ENCODE measurements around the gene UMAD1. TPM values are rescaled to one million over a fixed set of nuclear protein-coding genes. Genes with fewer than 3 reads are reported as not detected.

UMAD1 gene
- total and polyA plus RNA-seq, 12 donors = 3.5 to 24.7 (median 17.0) TPM

DNA sequence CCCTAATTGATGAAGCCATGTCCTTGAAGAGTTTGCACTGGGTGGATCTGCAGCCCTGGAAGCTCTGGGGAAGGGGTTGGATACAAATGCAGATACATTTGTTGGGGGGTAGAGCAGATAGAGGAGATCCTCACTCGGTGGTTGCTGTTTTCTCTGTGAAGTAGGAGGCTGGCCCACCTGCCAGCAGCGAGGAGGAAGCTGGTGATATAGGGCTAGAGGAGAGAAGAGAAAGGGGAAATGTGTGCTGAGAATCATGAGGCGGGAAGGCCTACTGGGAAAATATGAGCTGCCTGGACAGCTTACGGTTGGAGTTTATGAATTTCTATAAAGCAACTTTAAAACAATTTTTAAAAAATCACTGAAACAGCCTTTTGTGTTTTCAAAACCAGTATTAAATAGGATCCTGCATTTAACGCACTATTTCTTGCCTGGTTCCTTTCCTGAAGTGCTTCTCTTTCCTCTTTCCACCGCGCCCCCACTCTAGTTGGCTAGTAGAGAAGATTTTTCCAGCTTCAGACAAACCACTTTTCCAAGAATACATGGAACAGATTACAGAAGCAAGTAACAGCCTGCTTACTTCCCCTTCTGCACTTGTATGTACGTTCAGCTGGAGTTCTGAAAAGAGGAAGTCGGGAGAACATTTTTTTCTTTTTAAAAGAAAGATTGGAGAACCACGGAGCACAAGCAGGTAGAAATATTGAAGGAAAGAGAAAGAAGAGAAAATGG is 227.5 kb downstream of the UMAD1 start:
- WGBS, 2 donors = 62 to 64% methylated on average over 10 of the region's 10 CpGs
- Histone ChIP-seq H3K27ac (peak overlapping the region in 6 of 10 donors; percentile 8 to 74 (median 55)), H3K27me3 (no peaks in the 10 kb centered on the region), H3K4me3 (no peak overlapping the region), H3K36me3 (no peaks in the 10 kb centered on the region), H3K9me3 (no peaks in the 10 kb centered on the region), H3K4me1 (peaks cover 0 to 41% (median 22%) of the 10 kb centered on the region in 9 donors)
- peak in 1 of 2 donors; percentile 27 for DNase-seq
- intact Hi-C loops (cut with DNase I) = loop anchor here in 1 of 10 donors (10.0 kb wide), 1 partner anchor 183 kb away; no protein-coding TSS in a partner anchor
- TF ChIP-seq, protein P1, sequence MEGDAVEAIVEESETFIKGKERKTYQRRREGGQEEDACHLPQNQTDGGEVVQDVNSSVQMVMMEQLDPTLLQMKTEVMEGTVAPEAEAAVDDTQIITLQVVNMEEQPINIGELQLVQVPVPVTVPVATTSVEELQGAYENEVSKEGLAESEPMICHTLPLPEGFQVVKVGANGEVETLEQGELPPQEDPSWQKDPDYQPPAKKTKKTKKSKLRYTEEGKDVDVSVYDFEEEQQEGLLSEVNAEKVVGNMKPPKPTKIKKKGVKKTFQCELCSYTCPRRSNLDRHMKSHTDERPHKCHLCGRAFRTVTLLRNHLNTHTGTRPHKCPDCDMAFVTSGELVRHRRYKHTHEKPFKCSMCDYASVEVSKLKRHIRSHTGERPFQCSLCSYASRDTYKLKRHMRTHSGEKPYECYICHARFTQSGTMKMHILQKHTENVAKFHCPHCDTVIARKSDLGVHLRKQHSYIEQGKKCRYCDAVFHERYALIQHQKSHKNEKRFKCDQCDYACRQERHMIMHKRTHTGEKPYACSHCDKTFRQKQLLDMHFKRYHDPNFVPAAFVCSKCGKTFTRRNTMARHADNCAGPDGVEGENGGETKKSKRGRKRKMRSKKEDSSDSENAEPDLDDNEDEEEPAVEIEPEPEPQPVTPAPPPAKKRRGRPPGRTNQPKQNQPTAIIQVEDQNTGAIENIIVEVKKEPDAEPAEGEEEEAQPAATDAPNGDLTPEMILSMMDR (IDR thresholded peaks at IDR 0.05) = no peak
- peak in 6 of 8 donors; percentile 50 to 82 (median 76) for ATAC-seq

DNA sequence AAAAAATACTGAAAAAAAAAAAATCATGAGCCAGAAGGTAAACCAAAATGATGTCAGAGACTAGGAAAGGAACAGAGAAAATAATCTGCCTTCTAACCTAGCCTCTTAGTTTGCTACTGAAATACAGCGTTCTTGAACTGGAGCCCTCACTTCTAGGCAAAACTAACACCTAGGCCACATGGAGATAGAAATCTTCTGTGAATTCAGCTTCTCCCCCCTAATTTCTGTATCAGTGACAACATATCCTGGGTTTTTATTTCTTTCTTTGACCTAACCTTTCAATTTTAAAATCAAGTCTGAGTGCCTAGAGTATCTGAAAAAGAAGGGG is 228.0 kb downstream of the UMAD1 start:
- intact Hi-C loops (cut with DNase I) = loop anchor here in 1 of 10 donors (10.0 kb wide), 1 partner anchor 184 kb away; no protein-coding TSS in a partner anchor
- DNase-seq (no peak), ATAC-seq (no peak)
- no peaks in the 10 kb centered on the region for H3K36me3 ChIP-seq
- 70 to 88% methylated on average over 1 of the region's 1 CpG for WGBS, 2 donors
- H3K9me3 ChIP-seq = no peaks in the 10 kb centered on the region
- peaks cover 0 to 41% (median 22%) of the 10 kb centered on the region in 9 donors for H3K4me1 ChIP-seq
- TF ChIP-seq, protein P1 (IDR thresholded peaks at IDR 0.05) = no peak
- peak overlapping the region in 6 of 10 donors; percentile 8 to 74 (median 55) for H3K27ac ChIP-seq
- no peaks in the 10 kb centered on the region for H3K27me3 ChIP-seq
- H3K4me3 ChIP-seq = no peak overlapping the region

DNA sequence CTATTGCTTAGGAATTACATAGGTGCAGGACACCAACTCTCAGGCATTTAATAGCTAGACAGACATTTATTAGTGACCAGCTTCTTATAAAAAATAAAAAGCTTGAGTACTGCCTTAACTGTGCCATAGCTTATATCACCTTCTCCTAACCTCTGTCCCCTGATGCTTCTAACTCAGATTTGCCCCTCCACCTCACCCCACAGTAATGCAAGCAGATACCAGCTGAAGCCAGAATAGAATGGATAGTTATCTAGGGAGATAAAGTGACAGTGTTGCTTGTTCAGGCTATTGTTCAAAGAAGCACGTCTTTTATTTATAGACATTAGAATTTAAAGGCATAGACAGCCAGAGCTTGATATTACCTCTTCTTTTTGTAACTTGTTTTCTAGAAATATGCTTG is 228.5 kb downstream of the UMAD1 start:
- no peak overlapping the region for H3K4me3 ChIP-seq
- peak overlapping the region in 5 of 10 donors; percentile 44 to 74 (median 57) for H3K27ac ChIP-seq
- H3K36me3 ChIP-seq = no peaks in the 10 kb centered on the region
- 0 to 13% methylated on average over 1 of the region's 1 CpG for WGBS, 2 donors
- TF ChIP-seq, protein P1 (IDR thresholded peaks at IDR 0.05) = no peak
- intact Hi-C loops (cut with DNase I) = loop anchor here in 1 of 10 donors (10.0 kb wide), 1 partner anchor 184 kb away; no protein-coding TSS in a partner anchor
- peak in 4 of 8 donors; percentile 27 to 80 (median 52) for ATAC-seq
- H3K9me3 ChIP-seq = no peaks in the 10 kb centered on the region
- no peak for DNase-seq
- no peaks in the 10 kb centered on the region for H3K27me3 ChIP-seq
- peaks cover 0 to 41% (median 22%) of the 10 kb centered on the region in 9 donors for H3K4me1 ChIP-seq

DNA sequence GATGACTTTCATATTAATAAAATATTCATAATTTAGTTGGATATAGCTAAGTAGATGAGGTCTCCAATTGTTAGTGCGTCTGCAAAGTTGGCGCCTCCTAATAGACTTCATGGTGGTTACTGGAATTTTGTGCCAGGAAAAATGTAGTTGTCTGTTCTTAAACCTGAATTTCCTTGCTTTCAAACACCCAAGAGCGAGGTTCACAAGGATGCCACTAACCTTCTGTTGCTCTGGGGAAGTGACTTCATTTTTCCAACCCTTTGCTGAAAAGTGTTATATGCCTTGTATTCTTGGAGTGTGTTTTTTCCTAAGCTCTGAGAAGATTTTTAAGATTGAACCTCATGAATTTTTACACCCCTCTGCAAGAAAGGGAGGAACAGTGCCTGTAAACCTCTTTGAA is 229.1 kb downstream of the UMAD1 start:
- H3K36me3 ChIP-seq = no peaks in the 10 kb centered on the region
- intact Hi-C loops (cut with DNase I) = loop anchor here in 1 of 10 donors (10.0 kb wide), 1 partner anchor 185 kb away; no protein-coding TSS in a partner anchor
- peaks cover 0 to 2% (median 0%) of the 10 kb centered on the region in 11 donors for H3K9me3 ChIP-seq
- H3K4me3 ChIP-seq = no peak overlapping the region
- TF ChIP-seq, protein P1 (IDR thresholded peaks at IDR 0.05) = no peak
- H3K27me3 ChIP-seq = no peaks in the 10 kb centered on the region
- H3K4me1 ChIP-seq = peaks cover 0 to 41% (median 22%) of the 10 kb centered on the region in 9 donors
- 92 to 95% methylated on average over 3 of the region's 3 CpGs for WGBS, 2 donors
- no peak for DNase-seq
- ATAC-seq = no peak
- H3K27ac ChIP-seq = no peak overlapping the region
